Measurements from ENCODE around the gene PI4KB. TPM values are rescaled to one million over a fixed set of nuclear protein-coding genes. Genes with fewer than 3 reads are reported as not detected.
A peak's percentile ranks its signal among the peaks of the same experiment; 100 is the strongest.

PI4KB gene
- total and polyA plus RNA-seq, 2 of the 13 experiments (the other 11 are each of a cell fraction or from before 2014, with no cell fraction given): 19.5 to 29.3 TPM

DNA sequence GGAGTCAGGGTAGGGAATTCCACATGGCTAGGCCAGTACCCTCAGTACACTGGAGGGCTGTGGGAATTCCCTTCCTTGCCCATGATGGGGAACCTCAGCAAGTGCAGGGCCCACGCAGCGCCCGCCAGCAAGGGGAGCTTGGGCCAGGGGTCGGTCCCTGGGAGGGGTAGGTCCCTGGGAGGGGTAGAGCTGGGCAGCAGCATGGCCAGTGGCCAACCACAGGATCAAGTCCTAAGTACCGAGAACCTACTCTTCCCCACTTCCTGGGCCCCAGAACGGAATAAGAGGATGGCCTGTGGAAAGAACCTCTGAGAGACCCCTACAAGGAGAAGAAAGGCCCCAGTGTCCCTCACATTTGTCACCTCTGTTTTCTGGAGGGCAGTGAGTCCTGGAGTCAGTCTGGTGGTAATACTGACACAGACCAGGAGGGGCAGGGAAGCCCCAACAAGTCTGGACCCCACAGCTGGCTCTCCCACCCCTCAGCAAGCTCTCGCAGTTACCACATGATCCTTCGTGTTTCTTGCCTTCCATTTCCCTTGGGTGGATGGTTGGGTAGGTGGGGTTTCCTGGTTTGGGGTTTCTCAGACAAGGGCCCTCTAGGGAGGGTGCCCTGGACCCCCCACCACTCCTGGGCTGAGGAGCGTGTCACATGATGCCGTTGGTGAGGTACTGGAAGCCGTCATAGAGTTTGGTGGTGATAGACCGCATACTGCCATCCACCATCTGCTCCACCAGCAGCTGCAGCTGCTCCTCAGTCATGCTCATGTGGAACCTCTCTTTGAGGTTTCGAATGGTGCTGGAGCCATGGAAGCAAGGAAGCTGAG lies 34.8 kb downstream of the PI4KB start (continued):
- TF ChIP-seq MTF2 (CRISPR knock-in tag; IDR thresholded peaks at IDR 0.05; ENCODE audit: borderline replicate concordance): no peak
- TF ChIP-seq AGO2 (optimal IDR thresholded peaks at IDR 0.05; ENCODE audit: low read depth, low read length): peak; percentile 82

- FAIRE-seq (no peak), ATAC-seq (no peak; the same call in 2 of the 3 replicates), DNase-seq (ENCODE audit: low spot score) (no peak)
- intact Hi-C loops (cut with micrococcal nuclease; ENCODE audit: unreplicated experiment): no loop called here
- H4K20me1 ChIP-seq (ENCODE audit: insufficient read depth, low read length): 0 out of 2 replicates have a peak, but pooled peaks cover 6% of the 10 kb centered on the region
- TF ChIP-seq ARNT (IDR thresholded peaks at IDR 0.05): no peak
- TF ChIP-seq, protein P1, sequence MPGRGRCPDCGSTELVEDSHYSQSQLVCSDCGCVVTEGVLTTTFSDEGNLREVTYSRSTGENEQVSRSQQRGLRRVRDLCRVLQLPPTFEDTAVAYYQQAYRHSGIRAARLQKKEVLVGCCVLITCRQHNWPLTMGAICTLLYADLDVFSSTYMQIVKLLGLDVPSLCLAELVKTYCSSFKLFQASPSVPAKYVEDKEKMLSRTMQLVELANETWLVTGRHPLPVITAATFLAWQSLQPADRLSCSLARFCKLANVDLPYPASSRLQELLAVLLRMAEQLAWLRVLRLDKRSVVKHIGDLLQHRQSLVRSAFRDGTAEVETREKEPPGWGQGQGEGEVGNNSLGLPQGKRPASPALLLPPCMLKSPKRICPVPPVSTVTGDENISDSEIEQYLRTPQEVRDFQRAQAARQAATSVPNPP (CRISPR knock-in tag; IDR thresholded peaks at IDR 0.05): no peak
- no peak for TF ChIP-seq KDM6A (CRISPR knock-in tag; IDR thresholded peaks at IDR 0.05; ENCODE audit: low read depth)
- no peak for TF ChIP-seq ATF7-NPFF (CRISPR knock-in tag; IDR thresholded peaks at IDR 0.05; ENCODE audit: low read depth)
- peak; percentile 54 for TF ChIP-seq AGO2 (optimal IDR thresholded peaks at IDR 0.05; ENCODE audit: low read depth, low read length)
- TF ChIP-seq RBFOX2 (IDR thresholded peaks at IDR 0.05; ENCODE audit: low read depth, low read length): no peak; the same call in 1 of the 2 replicates
- TF ChIP-seq, protein P2, sequence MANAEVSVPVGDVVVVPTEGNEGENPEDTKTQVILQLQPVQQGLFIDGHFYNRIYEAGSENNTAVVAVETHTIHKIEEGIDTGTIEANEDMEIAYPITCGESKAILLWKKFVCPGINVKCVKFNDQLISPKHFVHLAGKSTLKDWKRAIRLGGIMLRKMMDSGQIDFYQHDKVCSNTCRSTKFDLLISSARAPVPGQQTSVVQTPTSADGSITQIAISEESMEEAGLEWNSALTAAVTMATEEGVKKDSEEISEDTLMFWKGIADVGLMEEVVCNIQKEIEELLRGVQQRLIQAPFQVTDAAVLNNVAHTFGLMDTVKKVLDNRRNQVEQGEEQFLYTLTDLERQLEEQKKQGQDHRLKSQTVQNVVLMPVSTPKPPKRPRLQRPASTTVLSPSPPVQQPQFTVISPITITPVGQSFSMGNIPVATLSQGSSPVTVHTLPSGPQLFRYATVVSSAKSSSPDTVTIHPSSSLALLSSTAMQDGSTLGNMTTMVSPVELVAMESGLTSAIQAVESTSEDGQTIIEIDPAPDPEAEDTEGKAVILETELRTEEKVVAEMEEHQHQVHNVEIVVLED (CRISPR knock-in tag; IDR thresholded peaks at IDR 0.05; ENCODE audit: borderline replicate concordance): no peak
- peak; percentile 66 for TF ChIP-seq RBM22 (optimal IDR thresholded peaks at IDR 0.05; ENCODE audit: low read length)
- no peak for TF ChIP-seq ZNF780A (CRISPR knock-in tag; IDR thresholded peaks at IDR 0.05)
- H3K4me3 ChIP-seq (replicated peaks in 1 of 3; ENCODE audit: insufficient read depth in 1 of 3, low read depth in 2 of 3, low read length in 3 of 3): no peak overlapping the region
- H3K36me3 ChIP-seq (replicated peaks in 1 of 2; ENCODE audit: control insufficient read depth in 1 of 2, insufficient read depth in 2 of 2, low read length in 2 of 2): peaks cover 58 to 85% of the 10 kb centered on the region in 2 experiments
- no peak overlapping the region for H3K9ac ChIP-seq (ENCODE audit: insufficient read depth, low read depth, low read length)
- WGBS (ENCODE audit: low lambda C conversion rate): 98% methylated on average over 4 of the region's 19 CpGs
- no peaks in the 10 kb centered on the region for H3K4me1 ChIP-seq (ENCODE audit: insufficient read depth, low read length)
- in situ Hi-C loops (cut with HindIII; ENCODE audit: extremely low pct_ligation_motif_present, low pct_unique_long_range_greater_than_20kb): no loop called here
- no peak overlapping the region for H3K27ac ChIP-seq (ENCODE audit: extremely low read length, insufficient read depth, low read length)
- no peaks in the 10 kb centered on the region for H3K27me3 ChIP-seq (ENCODE audit: control insufficient read depth in 1 of 2, insufficient read depth in 2 of 2, low read length in 2 of 2)
- H3K79me2 ChIP-seq (ENCODE audit: insufficient read depth, low read length): peaks cover 3% of the 10 kb centered on the region
- ChIA-PET POLR2A (interaction anchor here (1.2 kb wide), 1 partner anchor 9 kb away, joined by 3 read pairs; the partner anchor contains the start of gene ZNF687), CTCF (ENCODE audit: low intra/inter-chr PET ratio, low total read pairs) (no interaction called here)
- H2AFZ ChIP-seq (ENCODE audit: low read length): no peak overlapping the region
- no peaks in the 10 kb centered on the region for H3K9me3 ChIP-seq (ENCODE audit: low read length)
- BruUV-seq (replicated peaks): TSS peak; percentile 3
- no peak overlapping the region for H3K4me2 ChIP-seq (ENCODE audit: low read depth, low read length)
Observed at GRCh38 chr1:151290709-151291303, 36.4 kb downstream of the PI4KB start.

Data from HepG2 (cell line).